MM.1S (cell line): ENCODE results near the gene HPCAL1.

Source experiments
- EZH2 ChIP-seq: fragments of 300-600 bp; sonication (generic); optimal IDR thresholded peaks from 2 replicates; pipeline ENCODE3; 2017; ENCODE audit warnings: low read depth, mild to moderate bottlenecking, antibody characterized with exemption, low read length, mixed read lengths
- TF ChIP-seq, protein P1 (sequence below): fragments of 300-600 bp; sonication (generic); IDR thresholded peaks from 2 replicates; pipeline ENCODE4 v1.5.1; 2016; ENCODE audit warnings: antibody characterized with exemption, low read length, mixed read lengths

DNA sequence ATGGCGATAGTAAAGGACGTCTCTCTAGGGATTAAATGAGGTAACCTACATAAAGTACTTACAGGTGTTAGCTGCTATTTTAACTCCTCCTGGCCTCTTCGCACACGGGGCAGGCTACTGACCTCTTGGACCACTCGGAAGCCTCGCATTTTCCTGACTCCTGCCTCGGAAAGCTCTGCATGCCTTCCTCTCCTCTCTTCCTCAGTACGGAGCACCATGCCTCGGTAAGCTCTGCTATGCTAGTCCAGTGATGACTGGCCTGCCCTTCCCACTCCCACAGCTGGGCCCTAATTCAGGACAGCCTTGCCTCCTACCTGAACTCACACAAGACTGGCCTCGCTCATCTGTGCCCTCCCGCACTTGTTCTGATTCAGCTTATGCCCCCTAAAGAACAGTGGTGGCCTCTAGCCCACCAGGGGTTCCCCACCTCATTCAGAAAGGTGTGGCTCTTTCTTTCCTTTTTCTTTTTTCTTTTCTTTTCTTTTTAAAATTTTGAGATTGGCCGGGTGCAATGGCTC is 22.7 kb upstream of the HPCAL1 start:
- TF ChIP-seq, protein P1, sequence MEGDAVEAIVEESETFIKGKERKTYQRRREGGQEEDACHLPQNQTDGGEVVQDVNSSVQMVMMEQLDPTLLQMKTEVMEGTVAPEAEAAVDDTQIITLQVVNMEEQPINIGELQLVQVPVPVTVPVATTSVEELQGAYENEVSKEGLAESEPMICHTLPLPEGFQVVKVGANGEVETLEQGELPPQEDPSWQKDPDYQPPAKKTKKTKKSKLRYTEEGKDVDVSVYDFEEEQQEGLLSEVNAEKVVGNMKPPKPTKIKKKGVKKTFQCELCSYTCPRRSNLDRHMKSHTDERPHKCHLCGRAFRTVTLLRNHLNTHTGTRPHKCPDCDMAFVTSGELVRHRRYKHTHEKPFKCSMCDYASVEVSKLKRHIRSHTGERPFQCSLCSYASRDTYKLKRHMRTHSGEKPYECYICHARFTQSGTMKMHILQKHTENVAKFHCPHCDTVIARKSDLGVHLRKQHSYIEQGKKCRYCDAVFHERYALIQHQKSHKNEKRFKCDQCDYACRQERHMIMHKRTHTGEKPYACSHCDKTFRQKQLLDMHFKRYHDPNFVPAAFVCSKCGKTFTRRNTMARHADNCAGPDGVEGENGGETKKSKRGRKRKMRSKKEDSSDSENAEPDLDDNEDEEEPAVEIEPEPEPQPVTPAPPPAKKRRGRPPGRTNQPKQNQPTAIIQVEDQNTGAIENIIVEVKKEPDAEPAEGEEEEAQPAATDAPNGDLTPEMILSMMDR = no peak
- TF ChIP-seq EZH2 = no peak
